GM12892 (cell line): ENCODE results near the gene C1S.

Experiments used
- POLR2A ChIP-seq: IDR thresholded peaks from 2 replicates; pipeline ENCODE4 v1.6.1; 2011; ENCODE audit warnings: low read depth, low read length, control low read depth
- POLR2AphosphoS5 ChIP-seq: IDR thresholded peaks from 2 replicates; pipeline ENCODE4 v1.6.1; 2011; ENCODE audit warnings: low read depth, low read length, control low read depth

DNA sequence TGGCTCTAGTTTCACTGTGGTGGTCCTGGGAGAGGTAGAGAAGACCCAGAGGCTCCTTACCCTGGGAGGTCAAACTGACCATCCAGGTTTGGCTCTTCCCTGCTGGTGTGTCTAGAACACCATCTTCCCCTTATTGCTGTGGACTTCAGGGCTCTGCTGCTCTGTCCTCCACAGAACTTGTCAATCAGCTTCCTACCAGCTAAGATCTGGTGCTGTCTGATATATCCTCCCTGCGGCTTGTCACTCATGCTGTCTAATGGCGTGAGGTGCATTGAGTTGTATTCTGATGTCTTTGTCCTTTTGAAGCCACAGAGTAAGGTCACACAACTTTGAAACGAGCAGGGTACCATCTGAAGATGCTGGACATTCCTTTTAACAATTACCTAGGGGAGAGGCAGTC is 55.7 kb downstream of the C1S start:
- TF ChIP-seq POLR2A (no peak), POLR2AphosphoS5 (no peak)
